ENCODE results near the gene SRSF6.

DNA sequence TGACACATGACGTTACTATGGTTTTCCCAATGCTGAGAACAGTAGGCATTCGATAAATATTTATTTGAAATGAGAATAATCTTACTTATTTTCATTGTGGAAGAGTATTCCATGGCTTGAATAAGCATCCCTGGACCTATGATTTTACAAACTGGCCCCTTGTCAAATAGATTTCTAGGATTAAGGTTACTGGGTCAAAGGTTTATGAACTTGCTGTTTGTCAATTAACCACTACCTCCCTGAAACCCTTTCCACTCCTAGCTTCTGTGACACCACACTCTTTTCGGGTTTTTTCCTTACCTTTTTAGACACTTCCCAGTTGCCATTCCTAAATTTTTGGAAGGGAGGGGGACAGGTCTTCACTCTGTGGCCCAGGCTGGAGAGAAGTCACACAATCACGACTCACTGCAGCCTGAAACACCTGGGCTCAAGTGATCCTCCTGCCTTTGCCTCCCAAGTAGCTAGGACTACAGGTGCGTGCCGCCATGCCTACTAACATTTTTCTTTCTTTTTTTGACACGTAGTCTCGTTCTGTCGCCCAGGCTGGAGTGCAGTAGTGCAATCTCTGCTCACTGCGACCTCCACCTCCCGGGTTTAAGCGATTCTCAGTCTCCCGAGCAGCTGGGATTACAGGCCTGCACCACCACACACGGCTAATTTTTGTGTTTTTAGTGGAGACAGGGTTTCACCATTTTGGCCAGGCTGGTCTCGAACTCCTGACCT, 5.1 kb upstream of the SRSF6 start:
- TF ChIP-seq, protein P1, sequence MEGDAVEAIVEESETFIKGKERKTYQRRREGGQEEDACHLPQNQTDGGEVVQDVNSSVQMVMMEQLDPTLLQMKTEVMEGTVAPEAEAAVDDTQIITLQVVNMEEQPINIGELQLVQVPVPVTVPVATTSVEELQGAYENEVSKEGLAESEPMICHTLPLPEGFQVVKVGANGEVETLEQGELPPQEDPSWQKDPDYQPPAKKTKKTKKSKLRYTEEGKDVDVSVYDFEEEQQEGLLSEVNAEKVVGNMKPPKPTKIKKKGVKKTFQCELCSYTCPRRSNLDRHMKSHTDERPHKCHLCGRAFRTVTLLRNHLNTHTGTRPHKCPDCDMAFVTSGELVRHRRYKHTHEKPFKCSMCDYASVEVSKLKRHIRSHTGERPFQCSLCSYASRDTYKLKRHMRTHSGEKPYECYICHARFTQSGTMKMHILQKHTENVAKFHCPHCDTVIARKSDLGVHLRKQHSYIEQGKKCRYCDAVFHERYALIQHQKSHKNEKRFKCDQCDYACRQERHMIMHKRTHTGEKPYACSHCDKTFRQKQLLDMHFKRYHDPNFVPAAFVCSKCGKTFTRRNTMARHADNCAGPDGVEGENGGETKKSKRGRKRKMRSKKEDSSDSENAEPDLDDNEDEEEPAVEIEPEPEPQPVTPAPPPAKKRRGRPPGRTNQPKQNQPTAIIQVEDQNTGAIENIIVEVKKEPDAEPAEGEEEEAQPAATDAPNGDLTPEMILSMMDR (IDR thresholded peaks at IDR 0.05) = no peak
- TF ChIP-seq POLR2A (IDR thresholded peaks at IDR 0.05) = no peak

All from tibial nerve (tissue), 3 donors.